ENCODE data around the gene CTNNBIP1.

CTNNBIP1 gene, protein sequence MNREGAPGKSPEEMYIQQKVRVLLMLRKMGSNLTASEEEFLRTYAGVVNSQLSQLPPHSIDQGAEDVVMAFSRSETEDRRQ

DNA sequence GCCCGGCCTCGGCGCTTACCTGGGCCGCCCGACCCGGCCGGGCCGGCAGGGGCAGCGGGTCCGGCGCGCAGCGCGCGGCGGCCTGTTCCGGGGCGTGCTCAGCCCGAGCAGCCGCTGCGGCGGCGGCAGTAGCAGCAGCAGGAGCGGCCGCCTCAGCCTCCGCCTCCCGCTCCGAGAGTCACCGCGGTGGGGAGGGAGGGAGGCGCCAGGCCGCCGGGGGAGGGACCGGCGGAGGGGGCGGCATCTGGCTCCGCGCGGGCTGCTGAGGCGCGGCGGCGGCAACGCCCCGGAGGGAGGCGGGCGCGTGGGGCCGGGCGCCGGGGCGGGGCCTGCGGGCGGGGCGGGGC, at the start of gene CTNNBIP1:
CTNNBIP1 (minus strand) TSS at position 194 of the 347 bp plus-strand sequence. CDS start 38,205 bp downstream, outside the sequence.
- H3K4me3 ChIP-seq (ENCODE audit: low read depth, low read length) = peak within 1 kb of the TSS; percentile 84
- no peak for DNase-seq (ENCODE audit: low read depth)
- TF ChIP-seq, protein P1, sequence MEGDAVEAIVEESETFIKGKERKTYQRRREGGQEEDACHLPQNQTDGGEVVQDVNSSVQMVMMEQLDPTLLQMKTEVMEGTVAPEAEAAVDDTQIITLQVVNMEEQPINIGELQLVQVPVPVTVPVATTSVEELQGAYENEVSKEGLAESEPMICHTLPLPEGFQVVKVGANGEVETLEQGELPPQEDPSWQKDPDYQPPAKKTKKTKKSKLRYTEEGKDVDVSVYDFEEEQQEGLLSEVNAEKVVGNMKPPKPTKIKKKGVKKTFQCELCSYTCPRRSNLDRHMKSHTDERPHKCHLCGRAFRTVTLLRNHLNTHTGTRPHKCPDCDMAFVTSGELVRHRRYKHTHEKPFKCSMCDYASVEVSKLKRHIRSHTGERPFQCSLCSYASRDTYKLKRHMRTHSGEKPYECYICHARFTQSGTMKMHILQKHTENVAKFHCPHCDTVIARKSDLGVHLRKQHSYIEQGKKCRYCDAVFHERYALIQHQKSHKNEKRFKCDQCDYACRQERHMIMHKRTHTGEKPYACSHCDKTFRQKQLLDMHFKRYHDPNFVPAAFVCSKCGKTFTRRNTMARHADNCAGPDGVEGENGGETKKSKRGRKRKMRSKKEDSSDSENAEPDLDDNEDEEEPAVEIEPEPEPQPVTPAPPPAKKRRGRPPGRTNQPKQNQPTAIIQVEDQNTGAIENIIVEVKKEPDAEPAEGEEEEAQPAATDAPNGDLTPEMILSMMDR (IDR thresholded peaks at IDR 0.05; ENCODE audit: insufficient read depth, low read depth, low read length, missing control alignments) = no peak

DNA sequence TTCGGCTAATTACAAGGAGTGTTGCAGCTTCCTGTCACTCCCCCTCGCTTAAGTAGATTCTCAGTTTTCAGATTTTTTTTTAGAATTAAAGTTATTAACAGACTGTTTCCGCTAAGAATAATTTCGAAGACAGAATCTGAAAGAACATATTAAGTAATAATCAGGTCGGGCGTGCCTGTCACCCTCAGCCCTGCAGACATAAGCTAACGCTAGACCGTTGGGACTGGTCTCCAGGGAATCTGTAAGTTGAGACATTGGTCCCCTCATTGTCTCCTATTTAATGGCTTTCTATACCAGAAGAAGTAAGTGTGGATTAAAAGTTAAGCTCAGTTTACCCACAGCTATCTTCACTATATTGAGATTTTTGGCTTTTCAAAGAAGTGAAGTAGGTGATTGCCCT, 47.7 kb upstream of the CTNNBIP1 start:
- TF ChIP-seq, protein P1 (IDR thresholded peaks at IDR 0.05; ENCODE audit: insufficient read depth, low read depth, low read length, missing control alignments) = no peak
- no peak overlapping the region for H3K4me3 ChIP-seq (ENCODE audit: low read depth, low read length)
- no peak for DNase-seq (ENCODE audit: low read depth)

DNA sequence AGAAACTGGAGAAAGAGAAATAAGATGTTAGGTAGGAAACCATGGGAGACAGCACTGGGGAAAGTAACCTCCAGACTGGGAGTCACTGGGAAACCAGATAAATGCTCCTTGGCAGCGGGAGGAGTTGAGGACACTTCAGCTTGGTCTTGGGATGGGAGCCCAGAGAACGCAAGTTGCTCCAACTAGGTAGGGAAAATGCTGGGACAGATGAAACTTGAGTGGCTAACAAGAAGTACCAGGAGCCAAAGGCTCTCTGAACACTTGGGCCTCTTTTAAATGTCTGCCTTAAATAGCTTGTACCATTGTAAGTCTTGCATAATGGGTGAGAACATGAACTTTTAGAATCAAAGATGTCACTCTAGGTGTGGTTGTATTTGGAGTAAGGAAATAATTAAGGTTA, 36.2 kb upstream of the CTNNBIP1 start:
- TF ChIP-seq, protein P1 (IDR thresholded peaks at IDR 0.05; ENCODE audit: insufficient read depth, low read depth, low read length, missing control alignments) = no peak
- DNase-seq (ENCODE audit: low read depth) = no peak
- no peak overlapping the region for H3K4me3 ChIP-seq (ENCODE audit: low read depth, low read length)

DNA sequence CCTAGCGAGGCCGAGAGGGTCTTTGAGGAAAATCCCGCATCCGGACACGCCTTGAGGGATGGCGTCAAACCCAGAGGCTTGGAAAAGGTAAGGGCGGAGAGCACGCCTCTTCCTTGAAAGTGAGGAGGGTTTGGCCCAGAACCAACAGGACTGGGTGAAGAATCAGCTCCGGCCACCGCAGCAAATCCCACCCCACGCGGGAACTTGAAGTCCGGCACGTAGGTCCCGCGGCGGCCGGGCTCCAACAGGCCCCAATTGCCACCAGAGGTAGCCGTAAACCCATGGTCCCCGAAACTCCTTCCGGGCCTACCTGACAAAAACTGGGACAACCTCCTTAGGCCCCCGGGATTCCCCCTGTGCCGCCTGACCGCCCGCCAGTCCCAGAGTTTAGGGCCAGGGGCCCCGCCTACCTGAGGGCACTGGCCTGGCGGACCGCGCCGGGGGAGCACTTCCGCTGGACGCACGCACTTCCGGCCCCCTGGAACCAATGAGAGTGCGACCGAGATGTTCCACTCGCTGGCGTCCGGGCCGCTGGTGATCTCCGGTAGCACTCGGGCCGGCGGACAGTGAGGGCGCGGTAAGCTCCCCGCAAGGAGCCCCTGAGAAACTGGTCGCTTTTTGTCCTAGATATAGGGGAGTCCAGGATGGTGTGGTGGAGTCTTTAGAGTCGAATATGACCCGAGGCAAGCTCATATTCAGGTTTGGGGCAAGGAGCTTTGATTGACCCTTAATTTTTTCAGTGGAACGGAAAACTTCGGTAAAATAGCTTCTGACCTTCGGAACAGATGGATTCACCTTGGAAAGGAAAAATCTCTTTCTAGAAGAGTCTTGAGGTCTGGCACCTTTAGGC, 33.1 kb upstream of the CTNNBIP1 start, which contains the start of the genes LZIC and NMNAT1:
LZIC (minus strand) TSS at position 453 of the 850 bp plus-strand sequence. CDS start 6,772 bp downstream, outside the sequence.
NMNAT1 (plus strand) TSS at position 537 of the 850 bp plus-strand sequence. CDS start 28,599 bp downstream, outside the sequence.
- H3K4me3 ChIP-seq (ENCODE audit: low read depth, low read length) = peak within 1 kb of the TSS; percentile 97
- peak; percentile 98 for DNase-seq (ENCODE audit: low read depth)
- TF ChIP-seq, protein P1 (IDR thresholded peaks at IDR 0.05; ENCODE audit: insufficient read depth, low read depth, low read length, missing control alignments) = no peak

DNA sequence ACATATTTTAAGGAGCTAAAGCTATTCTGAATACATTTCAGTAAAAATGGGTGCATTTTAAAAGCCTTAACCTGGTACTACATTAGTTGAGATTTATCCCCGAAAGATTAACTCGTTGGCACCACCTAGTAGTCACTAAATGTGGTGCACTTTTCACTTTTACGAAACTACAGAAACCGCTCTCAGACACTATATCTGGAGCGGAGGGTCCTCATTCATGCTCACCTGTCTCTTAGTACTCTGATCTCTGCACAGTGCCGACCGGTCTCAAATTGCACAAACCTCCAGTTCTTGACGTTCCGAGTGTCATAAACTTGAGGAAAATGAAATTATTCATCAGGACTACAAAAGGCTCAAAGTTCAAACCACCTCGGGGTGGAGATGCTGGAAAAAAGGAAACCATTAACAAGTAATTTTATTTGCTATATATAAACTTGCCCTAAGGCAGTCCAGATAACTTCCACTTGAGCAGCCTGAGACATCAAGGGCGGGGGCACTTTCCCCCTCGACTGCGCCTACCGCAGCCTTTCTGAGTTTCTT, 32.4 kb upstream of the CTNNBIP1 start:
- peak; percentile 79 for DNase-seq (ENCODE audit: low read depth)
- peak overlapping the region; percentile 97 for H3K4me3 ChIP-seq (ENCODE audit: low read depth, low read length)
- TF ChIP-seq, protein P1 (IDR thresholded peaks at IDR 0.05; ENCODE audit: insufficient read depth, low read depth, low read length, missing control alignments) = peak; percentile 45

DNA sequence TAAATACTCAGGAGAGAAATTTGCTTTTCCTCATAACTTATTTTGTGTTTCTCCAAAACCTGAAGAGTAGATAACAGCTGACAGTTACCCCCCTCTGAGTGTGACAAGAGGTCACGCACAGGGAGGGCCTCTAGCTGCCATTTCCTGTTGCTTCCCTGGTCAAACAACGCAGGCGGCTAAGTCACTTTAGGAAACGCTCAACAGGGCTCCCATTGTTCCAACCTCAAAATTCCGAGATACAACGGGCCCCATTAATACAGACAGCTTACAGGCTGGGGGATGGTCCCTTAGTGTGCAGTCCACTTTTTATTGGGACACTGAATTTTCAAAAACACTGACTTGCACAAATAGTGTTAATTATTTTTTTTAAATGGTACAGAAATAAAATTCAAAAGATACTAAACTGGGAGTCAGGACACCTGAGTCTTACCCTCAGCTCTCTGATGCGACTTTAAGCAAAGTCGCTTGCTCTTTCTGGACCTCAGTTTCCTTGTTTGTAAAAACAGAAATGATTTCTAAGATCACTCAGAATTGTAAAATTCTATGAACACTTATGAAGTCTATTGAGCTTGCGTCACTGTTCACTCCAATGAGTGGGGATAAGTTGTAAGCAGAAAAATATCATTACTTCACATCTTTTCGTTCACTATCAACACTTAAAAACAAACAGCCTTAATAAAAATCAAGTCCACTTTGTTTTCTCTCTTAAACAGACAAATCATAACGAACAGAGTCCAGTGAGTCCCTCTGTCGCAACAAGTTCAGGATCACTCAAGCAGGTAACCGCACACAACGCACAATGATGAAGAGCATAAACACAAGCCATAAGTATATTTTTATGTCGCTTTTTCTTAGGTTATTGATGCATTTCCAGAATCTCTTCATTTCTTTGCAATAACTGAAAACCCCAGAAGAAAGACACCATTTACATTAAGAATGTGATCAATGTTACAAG, 19.6 kb upstream of the CTNNBIP1 start:
- no peak overlapping the region for H3K4me3 ChIP-seq (ENCODE audit: low read depth, low read length)
- no peak for DNase-seq (ENCODE audit: low read depth)
- TF ChIP-seq, protein P1 (IDR thresholded peaks at IDR 0.05; ENCODE audit: insufficient read depth, low read depth, low read length, missing control alignments) = no peak
